ENCODE measurements around the gene DHX34. TPM values are rescaled to one million over a fixed set of nuclear protein-coding genes. Genes with fewer than 3 reads are reported as not detected.

DHX34 gene
- total RNA-seq, 1 donor from 2014 or later, result 11.5 TPM

DNA sequence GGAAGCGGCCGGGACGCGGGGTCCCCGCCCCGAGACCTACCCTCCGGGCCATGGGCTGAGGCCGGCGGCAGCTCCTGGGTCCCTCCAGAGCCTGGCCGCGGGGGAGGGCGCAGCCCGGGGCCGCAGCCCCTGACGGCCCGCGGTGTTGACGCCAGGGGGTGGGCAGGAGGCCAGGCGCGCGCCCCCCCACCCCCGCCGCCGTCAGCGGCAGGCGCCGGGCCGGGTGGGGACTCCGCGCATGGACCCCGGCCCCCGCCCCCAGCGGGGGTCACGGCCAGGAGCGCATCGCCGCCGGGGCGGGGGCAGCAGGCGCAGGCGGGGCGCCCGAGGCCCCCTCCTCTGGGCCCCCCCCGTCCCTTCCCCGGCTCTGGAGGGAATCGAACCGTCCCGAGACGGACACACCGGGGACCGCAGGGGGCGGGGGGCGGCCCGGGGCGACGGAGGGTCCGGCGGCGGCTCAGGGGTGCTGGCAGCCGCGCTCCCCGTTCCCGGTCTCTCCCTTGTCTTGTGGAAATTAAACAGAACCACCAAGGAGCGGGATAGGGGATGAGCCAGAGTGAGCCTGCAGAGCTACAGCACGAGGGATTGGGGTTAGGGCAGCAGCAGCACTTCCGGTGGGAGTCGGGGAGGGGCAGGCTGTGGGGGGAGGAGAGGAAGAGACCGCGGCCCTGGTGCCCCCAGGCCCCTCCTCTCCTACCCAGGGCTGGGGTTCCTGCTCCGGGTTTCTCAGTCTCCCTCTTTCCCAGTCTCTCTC is 70.1 kb downstream of the DHX34 start, which contains the start of gene MEIS3:
Gene MEIS3 (minus strand): TSS at position 498 of the 754 bp plus-strand sequence. CDS start 446 bp downstream, at position 52.
- no peak for DNase-seq (ENCODE audit: low read depth)
- H3K4me3 ChIP-seq (ENCODE audit: low read depth, low read length), result peak within 1 kb of the TSS; percentile 35
- TF ChIP-seq, protein P1, sequence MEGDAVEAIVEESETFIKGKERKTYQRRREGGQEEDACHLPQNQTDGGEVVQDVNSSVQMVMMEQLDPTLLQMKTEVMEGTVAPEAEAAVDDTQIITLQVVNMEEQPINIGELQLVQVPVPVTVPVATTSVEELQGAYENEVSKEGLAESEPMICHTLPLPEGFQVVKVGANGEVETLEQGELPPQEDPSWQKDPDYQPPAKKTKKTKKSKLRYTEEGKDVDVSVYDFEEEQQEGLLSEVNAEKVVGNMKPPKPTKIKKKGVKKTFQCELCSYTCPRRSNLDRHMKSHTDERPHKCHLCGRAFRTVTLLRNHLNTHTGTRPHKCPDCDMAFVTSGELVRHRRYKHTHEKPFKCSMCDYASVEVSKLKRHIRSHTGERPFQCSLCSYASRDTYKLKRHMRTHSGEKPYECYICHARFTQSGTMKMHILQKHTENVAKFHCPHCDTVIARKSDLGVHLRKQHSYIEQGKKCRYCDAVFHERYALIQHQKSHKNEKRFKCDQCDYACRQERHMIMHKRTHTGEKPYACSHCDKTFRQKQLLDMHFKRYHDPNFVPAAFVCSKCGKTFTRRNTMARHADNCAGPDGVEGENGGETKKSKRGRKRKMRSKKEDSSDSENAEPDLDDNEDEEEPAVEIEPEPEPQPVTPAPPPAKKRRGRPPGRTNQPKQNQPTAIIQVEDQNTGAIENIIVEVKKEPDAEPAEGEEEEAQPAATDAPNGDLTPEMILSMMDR (conservative IDR thresholded peaks at IDR 0.05; ENCODE audit: low read depth, low read length), result no peak

DNA sequence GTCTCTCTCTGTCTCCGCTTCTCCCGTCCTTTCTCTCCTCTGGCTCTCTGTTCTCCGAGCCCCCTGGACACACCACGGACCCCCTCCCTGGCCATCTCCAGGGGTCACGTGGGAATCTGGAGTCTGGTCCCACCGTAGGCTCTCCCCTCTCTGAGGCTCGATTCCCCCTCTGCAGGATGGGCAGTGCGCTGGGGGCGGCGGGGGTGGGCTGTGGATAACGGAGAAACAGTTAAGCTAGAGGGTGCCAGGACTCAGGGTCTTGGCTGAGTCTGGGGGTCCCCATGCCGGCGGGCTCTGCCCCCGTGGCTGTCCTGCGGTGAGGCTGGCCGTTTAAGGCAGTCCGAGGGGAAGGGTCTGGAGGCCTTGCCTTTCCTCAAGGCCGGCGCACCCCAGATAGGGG is 70.7 kb downstream of the DHX34 start:
- no peak for DNase-seq (ENCODE audit: low read depth)
- H3K4me3 ChIP-seq (ENCODE audit: low read depth, low read length), result no peak overlapping the region
- TF ChIP-seq, protein P1 (conservative IDR thresholded peaks at IDR 0.05; ENCODE audit: low read depth, low read length), result no peak

DNA sequence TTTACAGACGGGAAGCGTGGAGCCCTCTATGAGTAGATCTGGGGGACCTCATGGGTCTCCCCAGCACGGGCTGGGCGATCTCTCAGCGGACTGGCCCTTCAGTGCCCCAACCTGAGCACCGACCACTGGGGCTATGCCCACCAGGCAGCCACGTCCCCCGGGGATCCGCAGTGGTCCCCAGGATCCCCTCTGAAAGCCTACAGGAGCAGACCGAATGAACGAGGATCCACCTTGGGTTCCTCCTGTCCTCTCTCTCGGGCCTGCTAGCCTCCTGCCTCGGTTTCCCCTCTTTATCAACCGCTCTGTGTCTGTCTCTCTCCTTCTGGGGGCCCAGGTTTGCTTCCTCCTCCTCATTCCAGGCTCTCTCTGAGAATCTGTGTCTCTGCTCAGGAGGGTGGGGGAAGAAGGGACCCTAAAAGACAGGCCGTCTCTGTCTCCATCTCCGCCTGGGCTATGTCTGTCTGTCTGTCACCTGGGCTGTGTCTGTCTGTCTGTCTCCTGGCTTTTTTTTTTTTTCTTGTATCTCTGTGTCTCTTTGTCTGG is 72.2 kb downstream of the DHX34 start:
- H3K4me3 ChIP-seq (ENCODE audit: low read depth, low read length), result no peak overlapping the region
- DNase-seq (ENCODE audit: low read depth), result no peak
- TF ChIP-seq, protein P1 (conservative IDR thresholded peaks at IDR 0.05; ENCODE audit: low read depth, low read length), result no peak

DNA sequence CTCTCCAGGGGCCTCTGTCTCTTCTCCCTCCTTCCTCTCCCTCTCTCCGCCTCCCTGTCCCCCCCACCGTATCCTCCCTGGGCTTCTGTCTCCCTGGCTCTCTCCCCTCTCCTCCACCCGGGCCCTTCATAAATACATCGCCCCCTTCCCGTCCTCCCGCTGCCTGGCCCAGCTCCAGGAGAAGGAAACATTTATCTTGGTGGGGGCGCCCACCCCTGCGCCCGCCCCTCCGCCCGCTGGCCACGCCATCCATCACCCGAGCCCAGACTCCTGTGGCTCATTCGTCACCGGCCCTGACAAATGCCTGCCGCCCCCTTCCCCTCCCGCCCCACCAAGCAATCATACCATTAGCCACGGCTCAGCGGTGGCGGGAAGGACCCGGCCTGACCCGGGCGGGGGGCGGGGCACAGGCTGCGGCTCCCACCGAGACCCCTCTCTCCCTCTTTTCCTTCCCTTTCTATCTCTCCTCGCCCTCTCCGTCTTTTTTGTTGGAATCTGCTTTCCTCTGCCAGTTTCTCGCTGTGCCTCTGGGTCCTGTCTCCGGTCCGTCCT is 72.8 kb downstream of the DHX34 start:
- no peak for DNase-seq (ENCODE audit: low read depth)
- H3K4me3 ChIP-seq (ENCODE audit: low read depth, low read length), result no peak overlapping the region
- TF ChIP-seq, protein P1 (conservative IDR thresholded peaks at IDR 0.05; ENCODE audit: low read depth, low read length), result no peak

GRCh38 chr19:47422417-47423163 is 73.5 kb downstream of the DHX34 start:
- TF ChIP-seq, protein P1 (conservative IDR thresholded peaks at IDR 0.05; ENCODE audit: low read depth, low read length), result no peak
- no peak overlapping the region for H3K4me3 ChIP-seq (ENCODE audit: low read depth, low read length)
- DNase-seq (ENCODE audit: low read depth), result no peak

DNA sequence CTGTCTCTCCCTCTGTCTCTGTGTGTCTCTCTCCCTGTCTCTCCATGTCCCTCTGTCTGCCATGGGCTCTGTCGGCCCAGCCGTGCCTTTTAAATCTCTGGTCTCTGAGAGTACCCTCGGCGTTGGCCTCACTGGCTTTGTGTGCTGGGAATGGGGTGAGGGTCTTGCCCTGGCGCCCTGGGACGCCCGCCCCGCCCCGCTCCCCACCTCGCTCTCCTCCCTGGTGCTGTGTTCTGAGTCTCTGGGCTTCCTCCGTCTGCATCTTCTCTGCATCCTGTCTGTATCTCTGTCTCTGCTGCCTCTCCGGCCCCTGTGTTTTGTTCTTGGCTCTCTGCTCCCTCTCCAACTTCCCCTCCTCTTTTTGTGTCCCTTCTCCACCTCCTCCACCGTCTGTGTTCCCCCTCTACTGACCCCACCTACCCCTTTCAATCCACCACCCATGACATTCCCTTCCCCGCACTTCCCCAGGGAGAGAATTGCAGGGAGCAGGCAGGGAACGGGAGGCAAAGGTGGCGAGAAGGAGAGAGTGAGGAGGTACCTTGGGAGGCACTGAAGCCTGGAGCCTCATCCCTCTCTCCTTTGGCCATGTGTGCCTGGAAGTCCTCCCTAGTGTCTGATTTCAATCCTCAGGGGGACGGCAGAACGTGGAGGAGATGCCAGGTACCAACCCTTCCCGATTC is 74.2 kb downstream of the DHX34 start:
- H3K4me3 ChIP-seq (ENCODE audit: low read depth, low read length), result no peak overlapping the region
- DNase-seq (ENCODE audit: low read depth), result no peak
- TF ChIP-seq, protein P1 (conservative IDR thresholded peaks at IDR 0.05; ENCODE audit: low read depth, low read length), result no peak

All from epithelial cell of proximal tubule (primary cell).